Endodermal cell (in vitro differentiated cells): ENCODE data around the gene CAMKK2. TPM values are rescaled to one million over a fixed set of nuclear protein-coding genes. Genes with fewer than 3 reads are reported as not detected.

Source experiments
- DNase-seq: peaks from one replicate; pipeline ENCODE4 v3.0.0-alpha.2; 2017
- H3K27ac ChIP-seq: 2 replicates; pipeline ENCODE4 v1.5.1; 2013; ENCODE audit warnings: mild to moderate bottlenecking, low read depth, low read length, moderate library complexity
- H3K27me3 ChIP-seq: 2 replicates; pipeline ENCODE4 v1.6.1; 2013; ENCODE audit warnings: mild to moderate bottlenecking, low read length, moderate library complexity; ENCODE audit not compliant: insufficient read depth, control insufficient read depth, poor library complexity, severe bottlenecking
- H3K36me3 ChIP-seq: 2 replicates; pipeline ENCODE4 v1.7.0; 2013; ENCODE audit warnings: mild to moderate bottlenecking, low read length, moderate library complexity; ENCODE audit not compliant: control insufficient read depth, insufficient read depth
- H3K4me1 ChIP-seq: one replicate; pipeline ENCODE4 v1.7.0; 2013; ENCODE audit warnings: low read length; ENCODE audit not compliant: control insufficient read depth, insufficient read depth
- H3K4me3 ChIP-seq: 2 replicates; pipeline ENCODE4 v1.5.1; 2013; ENCODE audit warnings: mild to moderate bottlenecking, low read length, moderate library complexity
- H3K9ac ChIP-seq: 2 replicates; pipeline ENCODE4 v1.6.1; 2013; ENCODE audit warnings: mild to moderate bottlenecking, low read length, moderate library complexity; ENCODE audit not compliant: poor library complexity, severe bottlenecking; ENCODE audit errors: extremely low read depth
- H3K9me3 ChIP-seq: 2 replicates; pipeline ENCODE4 v1.6.1; 2013; ENCODE audit warnings: mild to moderate bottlenecking, low read length, moderate library complexity; ENCODE audit not compliant: control insufficient read depth
- H3K27ac Mint-ChIP-seq: 2 replicates; pipeline ENCODE4 v1.8.0; 2020; ENCODE audit warnings: mixed read lengths
- H3K27me3 Mint-ChIP-seq: 2 replicates; pipeline ENCODE4 v1.8.0; 2021; ENCODE audit warnings: mild to moderate bottlenecking, mixed read lengths; ENCODE audit not compliant: insufficient read depth
- H3K36me3 Mint-ChIP-seq: 2 replicates; pipeline ENCODE4 v1.8.0; 2020; ENCODE audit warnings: low read depth, mixed read lengths
- H3K4me1 Mint-ChIP-seq: 2 replicates; pipeline ENCODE4 v1.8.0; 2020; ENCODE audit warnings: mixed read lengths
- H3K4me3 Mint-ChIP-seq: 2 replicates; pipeline ENCODE4 v1.8.0; 2020; ENCODE audit warnings: mild to moderate bottlenecking, moderate library complexity, mixed read lengths
- H3K9me3 Mint-ChIP-seq: 2 replicates; pipeline ENCODE4 v1.8.0; 2020; ENCODE audit warnings: mild to moderate bottlenecking, mixed read lengths
- WGBS, 2 experiments: methylation state at CpG; one replicate each; pipeline versions ENCODE4 v1.1.5 to v1.1.7; 2013; ENCODE audit warnings: missing lambda C conversion rate in 2 of 2, mixed read lengths in 1 of 2; ENCODE audit not compliant: insufficient coverage in 1 of 2, insufficient read length in 1 of 2; 5-methylcytosine and 5-hydroxymethylcytosine counted together
- total RNA-seq, 2 donors: library from RNA; stranded (reverse); fragmentation: NEBNext Ultra II Directional in 1 of 2; extraction: Animal tissue kit (Norgen Biotek cat#: 25700) in 1 of 2; gene quantifications; 2 replicates in 1 of 2; 3 replicates in 1 of 2; pipeline ENCODE4 v1.2.1, GENCODE V29; 2021
- TF ChIP-seq, protein P1 (sequence below): fragments of 200-600 bp; sonication (generic); conservative IDR thresholded peaks from 2 replicates; pipeline ENCODE4 v1.5.0; 2021; ENCODE audit warnings: antibody characterized with exemption, mild to moderate bottlenecking

The CAMKK2 gene
- total RNA-seq, 2 donors from 2014 or later, result 95.8 to 113 TPM

DNA sequence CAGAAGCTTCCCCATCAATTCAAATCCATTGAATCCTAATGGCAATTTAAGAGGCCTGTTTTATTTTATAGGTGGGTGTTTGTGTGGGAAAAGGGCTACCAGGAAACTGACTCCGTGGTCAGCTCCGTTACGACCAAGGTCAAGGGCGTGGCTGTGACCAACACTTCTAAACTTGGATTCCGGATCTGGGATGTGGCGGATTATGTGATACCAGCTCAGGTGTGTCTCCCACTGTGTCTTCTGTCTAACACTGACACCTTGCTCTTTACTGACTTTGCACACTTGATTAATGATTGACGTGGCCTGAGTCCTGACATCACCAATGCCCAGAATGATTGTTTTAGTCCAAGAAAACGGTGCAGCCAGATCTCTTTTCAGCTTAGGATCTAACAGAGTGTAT lies 79.4 kb downstream of the CAMKK2 start:
- Mint-ChIP-seq H3K27ac (no peak overlapping the region), H3K4me3 (no peak overlapping the region), H3K4me1 (peaks cover 3% of the 10 kb centered on the region), H3K27me3 (no peaks in the 10 kb centered on the region), H3K36me3 (peaks cover 15% of the 10 kb centered on the region), H3K9me3 (no peaks in the 10 kb centered on the region)
- no peak overlapping the region for H3K27ac ChIP-seq
- peaks cover 3% of the 10 kb centered on the region for H3K36me3 ChIP-seq
- TF ChIP-seq, protein P1, sequence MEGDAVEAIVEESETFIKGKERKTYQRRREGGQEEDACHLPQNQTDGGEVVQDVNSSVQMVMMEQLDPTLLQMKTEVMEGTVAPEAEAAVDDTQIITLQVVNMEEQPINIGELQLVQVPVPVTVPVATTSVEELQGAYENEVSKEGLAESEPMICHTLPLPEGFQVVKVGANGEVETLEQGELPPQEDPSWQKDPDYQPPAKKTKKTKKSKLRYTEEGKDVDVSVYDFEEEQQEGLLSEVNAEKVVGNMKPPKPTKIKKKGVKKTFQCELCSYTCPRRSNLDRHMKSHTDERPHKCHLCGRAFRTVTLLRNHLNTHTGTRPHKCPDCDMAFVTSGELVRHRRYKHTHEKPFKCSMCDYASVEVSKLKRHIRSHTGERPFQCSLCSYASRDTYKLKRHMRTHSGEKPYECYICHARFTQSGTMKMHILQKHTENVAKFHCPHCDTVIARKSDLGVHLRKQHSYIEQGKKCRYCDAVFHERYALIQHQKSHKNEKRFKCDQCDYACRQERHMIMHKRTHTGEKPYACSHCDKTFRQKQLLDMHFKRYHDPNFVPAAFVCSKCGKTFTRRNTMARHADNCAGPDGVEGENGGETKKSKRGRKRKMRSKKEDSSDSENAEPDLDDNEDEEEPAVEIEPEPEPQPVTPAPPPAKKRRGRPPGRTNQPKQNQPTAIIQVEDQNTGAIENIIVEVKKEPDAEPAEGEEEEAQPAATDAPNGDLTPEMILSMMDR, result no peak
- no peak overlapping the region for H3K4me3 ChIP-seq
- H3K4me1 ChIP-seq, result no peaks in the 10 kb centered on the region
- no peak overlapping the region for H3K9ac ChIP-seq
- H3K9me3 ChIP-seq, result no peaks in the 10 kb centered on the region
- DNase-seq, result no peak
- WGBS, 2 experiments, result 74 to 91% methylated on average over 8 of the region's 8 CpGs
- no peaks in the 10 kb centered on the region for H3K27me3 ChIP-seq

DNA sequence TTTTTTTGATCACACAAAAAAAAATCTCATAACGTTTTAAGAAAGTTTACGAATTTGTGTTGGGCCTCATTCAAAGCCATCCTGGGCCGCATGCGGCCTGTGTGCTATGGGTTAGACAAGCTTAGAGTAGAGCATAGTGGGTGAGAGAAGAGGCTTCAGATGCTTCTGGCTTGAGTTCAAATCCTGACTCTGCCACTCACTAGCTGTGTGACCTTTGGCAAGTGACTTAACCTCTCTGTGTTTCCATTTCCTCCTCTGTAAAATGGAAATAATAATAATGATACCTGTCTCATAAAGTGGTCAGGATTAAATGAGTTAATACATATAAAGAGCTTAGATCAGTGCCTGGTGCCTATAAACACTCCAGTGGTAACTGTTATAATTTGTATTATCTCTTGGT lies 80.4 kb downstream of the CAMKK2 start:
- Histone ChIP-seq H3K4me3 (no peak overlapping the region), H3K9me3 (no peaks in the 10 kb centered on the region), H3K27ac (no peak overlapping the region), H3K9ac (no peak overlapping the region), H3K4me1 (no peaks in the 10 kb centered on the region), H3K27me3 (no peaks in the 10 kb centered on the region), H3K36me3 (peaks cover 3% of the 10 kb centered on the region)
- H3K36me3 Mint-ChIP-seq, result peaks cover 11% of the 10 kb centered on the region
- peaks cover 3% of the 10 kb centered on the region for H3K4me1 Mint-ChIP-seq
- TF ChIP-seq, protein P1, result no peak
- no peaks in the 10 kb centered on the region for H3K9me3 Mint-ChIP-seq
- DNase-seq, result no peak
- 95% methylated on average over 4 of the region's 4 CpGs; no CpG with 5 or more reads in 1 of the 2 experiments for WGBS, 2 experiments
- no peak overlapping the region for H3K27ac Mint-ChIP-seq
- no peaks in the 10 kb centered on the region for H3K27me3 Mint-ChIP-seq
- H3K4me3 Mint-ChIP-seq, result no peak overlapping the region

DNA sequence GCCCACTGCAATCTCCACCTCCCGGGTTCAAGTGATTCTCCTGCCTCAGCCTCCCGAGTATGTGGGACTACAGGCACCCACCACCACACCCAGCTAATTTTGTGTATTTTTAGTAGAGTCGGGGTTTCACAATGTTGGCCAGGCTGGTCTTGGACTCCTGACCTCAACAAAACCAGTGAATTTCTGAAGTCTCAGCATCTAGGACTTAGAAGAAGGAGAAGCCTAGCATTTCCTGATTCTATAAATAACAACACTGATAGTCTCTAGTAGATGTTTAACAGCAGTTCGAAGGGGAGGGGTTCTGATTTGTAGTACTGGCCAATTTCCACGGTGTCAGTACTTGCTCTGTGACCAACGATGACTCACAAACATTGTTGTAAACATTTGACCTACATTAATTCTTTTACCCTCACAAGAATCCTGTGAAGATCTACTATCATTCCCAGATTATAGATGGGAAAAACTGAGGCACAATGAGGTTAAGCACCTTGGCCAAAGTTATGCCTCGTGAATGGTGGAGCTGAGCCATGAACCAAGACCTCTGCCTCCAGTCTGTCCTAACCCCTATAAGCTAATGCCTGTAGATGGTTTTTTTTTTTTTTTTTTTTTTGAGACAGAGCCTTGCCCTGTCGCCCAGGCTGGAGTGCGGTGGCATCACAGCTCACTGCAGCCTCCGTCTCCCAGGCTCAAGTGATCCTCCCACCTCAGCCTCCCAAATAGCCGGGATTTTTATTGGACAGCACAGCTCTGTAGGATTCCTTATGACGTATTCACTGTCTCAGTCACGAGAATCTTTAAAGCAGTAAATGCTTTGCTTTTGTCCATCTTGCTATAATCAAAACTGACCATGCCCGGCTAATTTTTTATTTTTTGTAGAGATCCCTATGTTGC lies 81.4 kb downstream of the CAMKK2 start:
- Histone ChIP-seq H3K36me3 (peaks cover 3% of the 10 kb centered on the region), H3K9me3 (no peaks in the 10 kb centered on the region), H3K4me1 (no peaks in the 10 kb centered on the region), H3K27ac (no peak overlapping the region), H3K9ac (no peak overlapping the region), H3K4me3 (no peak overlapping the region), H3K27me3 (no peaks in the 10 kb centered on the region)
- TF ChIP-seq, protein P1, result no peak
- Mint-ChIP-seq H3K9me3 (no peaks in the 10 kb centered on the region), H3K4me3 (no peak overlapping the region), H3K4me1 (peaks cover 6% of the 10 kb centered on the region), H3K36me3 (peaks cover 8% of the 10 kb centered on the region), H3K27me3 (no peaks in the 10 kb centered on the region), H3K27ac (no peak overlapping the region)
- no peak for DNase-seq
- WGBS, 2 experiments, result 93 to 96% methylated on average over 9 to 14 of the region's 14 CpGs
